NCI-H345 treated with DMSO at 0.1 percent for 48 hours (cell line): ENCODE data around the gene MRPS24.
"Not testable (repeated sequence)": the region's sequence is repeated elsewhere in the genome, so short reads cannot be mapped to it uniquely, and the experiment has no call there.

Experiments used
- DNase-seq: peaks from one replicate; lab custom pipeline; 2025; ENCODE audit not compliant: unreplicated experiment; lab: John Stamatoyannopoulos, UW

Gene MRPS24

GRCh38 chr7:43843296-43843695, 26.0 kb downstream of the MRPS24 start:
- no peak for DNase-seq

DNA sequence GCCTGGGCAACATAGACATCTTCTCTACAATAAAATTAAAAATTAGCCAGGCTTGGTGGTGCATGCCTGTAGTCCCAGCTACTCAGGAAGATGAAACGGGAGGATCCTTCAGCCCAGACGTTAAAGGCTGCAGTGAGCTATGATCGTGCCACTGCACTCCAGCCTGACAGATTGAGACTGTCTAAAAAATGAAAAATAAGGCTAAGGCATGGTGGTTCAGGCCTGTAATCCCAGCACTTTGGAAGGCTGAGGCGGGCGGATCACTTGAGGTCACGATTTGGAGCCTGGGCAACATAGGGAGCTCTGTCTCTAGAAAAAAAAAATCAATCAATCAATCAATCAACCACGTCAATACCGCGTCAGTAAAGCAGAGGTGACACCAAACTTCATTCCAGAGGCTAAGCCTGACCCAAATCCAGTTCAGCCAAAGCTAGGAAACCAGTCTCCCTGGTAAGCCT, 31.1 kb downstream of the MRPS24 start:
- DNase-seq: no peak

- DNase-seq: no peak
Observed at GRCh38 chr7:43834463-43835251, 34.7 kb downstream of the MRPS24 start.

GRCh38 chr7:43830917-43831316, 38.4 kb downstream of the MRPS24 start:
- not testable (repeated sequence) for DNase-seq

DNA sequence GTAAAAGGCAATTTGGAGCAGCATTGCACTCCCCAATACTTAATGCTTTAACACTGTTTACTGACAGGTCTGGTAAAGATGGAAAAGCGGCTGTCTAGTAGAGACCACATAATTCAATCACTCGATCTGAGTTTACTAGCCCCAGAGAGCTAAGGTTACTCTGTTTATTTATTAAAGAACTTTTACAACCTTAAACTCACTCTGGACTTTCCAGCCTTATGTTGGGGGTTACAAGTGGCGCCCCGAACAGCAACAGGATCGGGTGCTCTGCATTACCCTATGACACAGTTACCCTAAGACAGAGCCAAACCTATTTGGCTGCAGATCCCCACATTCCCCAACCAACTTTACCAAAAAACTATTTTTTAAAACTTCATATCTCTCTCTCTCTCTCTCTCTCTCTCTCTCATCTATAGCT, 43.9 kb downstream of the MRPS24 start:
- DNase-seq: no peak

- DNase-seq: no peak
Observed at GRCh38 chr7:43824963-43825362, 44.4 kb downstream of the MRPS24 start.

- DNase-seq: not testable (repeated sequence)
Observed at GRCh38 chr7:43824513-43824912, 44.8 kb downstream of the MRPS24 start.

DNA sequence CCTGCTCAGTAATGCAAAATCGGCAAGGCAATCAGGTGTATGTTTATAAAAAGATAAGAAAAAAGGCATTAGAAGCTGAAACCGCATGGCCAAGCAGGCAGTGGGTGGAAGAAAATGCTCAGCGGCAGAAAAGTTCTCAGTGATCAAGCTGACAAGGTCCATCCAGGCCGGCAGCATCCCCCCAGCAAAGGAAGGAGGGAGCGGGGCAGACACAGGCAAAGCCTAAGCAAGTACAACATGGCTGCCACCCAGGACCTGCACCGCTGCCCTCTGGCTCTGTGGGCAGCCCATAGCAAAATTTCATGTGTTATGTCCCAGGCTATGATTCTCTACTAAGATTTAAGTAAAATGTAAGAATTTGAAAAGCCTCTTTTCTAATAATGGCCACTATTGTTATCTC, 45.4 kb downstream of the MRPS24 start:
- DNase-seq: no peak

- not testable (repeated sequence) for DNase-seq
Observed at GRCh38 chr7:43823425-43823824, 45.9 kb downstream of the MRPS24 start.
